Fibroblast of lung (primary cell): ENCODE results near the gene CINP.

Source experiments
- EZH2 ChIP-seq: IDR thresholded peaks from 2 replicates; pipeline ENCODE4 v1.5.1; 2012; ENCODE audit warnings: low read length, control low read depth, mild to moderate bottlenecking; ENCODE audit errors: missing control alignments
- TF ChIP-seq, protein P1 (sequence below), 2 donors: IDR thresholded peaks in 1 of 2; conservative IDR thresholded peaks in 1 of 2; 1 replicate in 1 of 2; 2 replicates in 1 of 2; pipeline ENCODE4 v1.5.1; 2011 to 2012; ENCODE audit warnings: low read length in 2 of 2, control low read depth in 1 of 2, inconsistent platforms in 1 of 2, low read depth in 1 of 2, mild to moderate bottlenecking in 1 of 2

DNA sequence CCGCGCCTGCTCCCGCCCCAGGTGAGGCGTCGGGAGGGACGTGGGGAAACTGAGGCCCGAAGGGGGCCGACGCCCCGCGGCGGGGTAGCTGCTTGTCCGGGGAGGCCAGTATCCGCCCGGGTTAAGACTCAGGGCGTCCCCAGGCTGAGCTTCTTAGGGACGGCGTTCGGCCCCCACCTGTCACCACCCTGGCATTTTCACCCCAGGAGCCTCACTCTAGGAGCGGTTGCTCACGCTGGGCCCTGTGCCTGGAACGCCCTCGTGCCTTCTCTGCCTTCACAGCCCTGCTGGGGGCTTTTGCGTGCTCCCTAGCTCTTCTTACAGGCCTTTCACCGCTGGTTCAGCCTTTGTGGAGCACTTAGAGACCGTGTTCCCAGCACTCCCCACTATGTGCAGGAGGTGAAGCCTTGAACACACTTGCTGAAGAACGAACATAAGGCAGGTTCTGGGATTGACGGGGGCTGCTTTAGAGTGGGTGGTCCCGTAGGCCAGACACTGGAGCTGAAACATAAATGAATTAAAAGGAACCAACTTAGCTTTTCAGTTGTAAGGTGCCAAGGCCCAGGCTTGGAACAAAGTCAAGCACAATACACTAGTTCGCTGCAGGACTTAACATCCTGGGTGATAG is 42.5 kb downstream of the CINP start:
- TF ChIP-seq EZH2: no peak
- TF ChIP-seq, protein P1, sequence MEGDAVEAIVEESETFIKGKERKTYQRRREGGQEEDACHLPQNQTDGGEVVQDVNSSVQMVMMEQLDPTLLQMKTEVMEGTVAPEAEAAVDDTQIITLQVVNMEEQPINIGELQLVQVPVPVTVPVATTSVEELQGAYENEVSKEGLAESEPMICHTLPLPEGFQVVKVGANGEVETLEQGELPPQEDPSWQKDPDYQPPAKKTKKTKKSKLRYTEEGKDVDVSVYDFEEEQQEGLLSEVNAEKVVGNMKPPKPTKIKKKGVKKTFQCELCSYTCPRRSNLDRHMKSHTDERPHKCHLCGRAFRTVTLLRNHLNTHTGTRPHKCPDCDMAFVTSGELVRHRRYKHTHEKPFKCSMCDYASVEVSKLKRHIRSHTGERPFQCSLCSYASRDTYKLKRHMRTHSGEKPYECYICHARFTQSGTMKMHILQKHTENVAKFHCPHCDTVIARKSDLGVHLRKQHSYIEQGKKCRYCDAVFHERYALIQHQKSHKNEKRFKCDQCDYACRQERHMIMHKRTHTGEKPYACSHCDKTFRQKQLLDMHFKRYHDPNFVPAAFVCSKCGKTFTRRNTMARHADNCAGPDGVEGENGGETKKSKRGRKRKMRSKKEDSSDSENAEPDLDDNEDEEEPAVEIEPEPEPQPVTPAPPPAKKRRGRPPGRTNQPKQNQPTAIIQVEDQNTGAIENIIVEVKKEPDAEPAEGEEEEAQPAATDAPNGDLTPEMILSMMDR (conservative IDR thresholded peaks at IDR 0.05 in 1 of 2, IDR thresholded peaks at IDR 0.05 in 1 of 2; ENCODE audit: low read depth in 1 of 2, low read length in 2 of 2): no peak
